GM23338 (cell line): Measurements from ENCODE around the gene ETNPPL. TPM values are rescaled to one million over a fixed set of nuclear protein-coding genes. Genes with fewer than 3 reads are reported as not detected.

Source experiments
- ATAC-seq: fragments of 200-7000 bp; cut with Tn5 transposase; 3 replicates; pipeline ENCODE4 v1.9.1; 2020
- DNase-seq: peaks from one replicate; pipeline ENCODE4 v3.0.0-alpha.2; 2015; ENCODE audit warnings: low spot score
- H2AFZ ChIP-seq: fragments of 200-600 bp; sonication (generic); 2 replicates; pipeline ENCODE4 v1.8.0; 2016; ENCODE audit warnings: antibody characterized with exemption, mild to moderate bottlenecking, moderate library complexity
- H3F3A ChIP-seq: fragments of 200-600 bp; sonication (generic); replicated peaks from 2 replicates; pipeline ENCODE4 v1.8.0; 2017; ENCODE audit warnings: antibody characterized with exemption, mixed run types, low read depth
- H3K27ac ChIP-seq: fragments of 200-600 bp; sonication (generic); 2 replicates; pipeline ENCODE4 v1.6.1; 2016; ENCODE audit warnings: low read depth
- H3K27me3 ChIP-seq: fragments of 200-600 bp; sonication (generic); 2 replicates; pipeline ENCODE4 v1.8.0; 2016; ENCODE audit warnings: mild to moderate bottlenecking, mixed run types, moderate library complexity; ENCODE audit not compliant: insufficient read depth
- H3K36me3 ChIP-seq: fragments of 200-600 bp; sonication (generic); 2 replicates; pipeline ENCODE4 v1.8.0; 2016; ENCODE audit warnings: mild to moderate bottlenecking; ENCODE audit not compliant: insufficient read depth
- H3K4me1 ChIP-seq: fragments of 200-600 bp; sonication (generic); 2 replicates; pipeline ENCODE4 v1.8.0; 2016; ENCODE audit warnings: mild to moderate bottlenecking, moderate library complexity; ENCODE audit not compliant: insufficient read depth
- H3K4me2 ChIP-seq: fragments of 200-600 bp; sonication (generic); 2 replicates; pipeline ENCODE4 v1.7.1; 2017; ENCODE audit warnings: mixed run types
- H3K4me3 ChIP-seq: fragments of 200-600 bp; sonication (generic); 2 replicates; pipeline ENCODE4 v1.6.1; 2016; ENCODE audit warnings: mixed run types
- H3K79me2 ChIP-seq: fragments of 200-600 bp; sonication (generic); replicated peaks from 2 replicates; pipeline ENCODE4 v1.8.0; 2017; ENCODE audit warnings: mild to moderate bottlenecking; ENCODE audit not compliant: insufficient read depth
- H3K9me2 ChIP-seq: fragments of 200-600 bp; sonication (generic); 2 replicates; pipeline ENCODE4 v1.8.0; 2017; ENCODE audit not compliant: insufficient read depth
- H4K20me1 ChIP-seq: fragments of 200-600 bp; sonication (generic); replicated peaks from 2 replicates; pipeline ENCODE4 v1.8.0; 2017; ENCODE audit warnings: mild to moderate bottlenecking; ENCODE audit not compliant: insufficient read depth
- H3K27ac Mint-ChIP-seq: 2 replicates; pipeline ENCODE4 v1.8.0; 2020; ENCODE audit warnings: inconsistent platforms, mild to moderate bottlenecking, moderate library complexity, mixed read lengths
- H3K27me3 Mint-ChIP-seq: 3 replicates; pipeline ENCODE4 v1.8.0; 2022; ENCODE audit warnings: low read depth, mild to moderate bottlenecking, moderate library complexity, mixed read lengths, inconsistent platforms; ENCODE audit not compliant: insufficient read depth, poor library complexity
- H3K36me3 Mint-ChIP-seq: 3 replicates; pipeline ENCODE4 v1.8.0; 2021; ENCODE audit warnings: low read depth, mild to moderate bottlenecking, inconsistent platforms, moderate library complexity, mixed read lengths
- H3K4me1 Mint-ChIP-seq: 3 replicates; pipeline ENCODE4 v1.8.0; 2020; ENCODE audit warnings: mild to moderate bottlenecking, inconsistent platforms, mixed read lengths
- H3K4me3 Mint-ChIP-seq: 3 replicates; pipeline ENCODE4 v1.8.0; 2021; ENCODE audit warnings: moderate library complexity, mild to moderate bottlenecking, inconsistent platforms, mixed read lengths
- H3K9me3 Mint-ChIP-seq: 3 replicates; pipeline ENCODE4 v1.8.0; 2020; ENCODE audit warnings: moderate library complexity, mild to moderate bottlenecking, inconsistent platforms, mixed read lengths
- CREB1 ChIP-seq: fragments of 250-450 bp; sonication (Bioruptor Pico); IDR thresholded peaks from 2 replicates; pipeline ENCODE4 v1.5.0; 2020; ENCODE audit warnings: low read depth, mild to moderate bottlenecking, moderate library complexity
- ETS1 ChIP-seq: IDR thresholded peaks from 2 replicates; pipeline ENCODE4 v1.6.1; 2016; ENCODE audit warnings: antibody characterized with exemption
- EZH2 ChIP-seq: fragments of 200-600 bp; sonication (generic); IDR thresholded peaks from one replicate; pipeline ENCODE4 v1.8.0; 2017; ENCODE audit warnings: antibody characterized with exemption, mild to moderate bottlenecking, low read depth; ENCODE audit not compliant: unreplicated experiment
- EZH2phosphoT487 ChIP-seq: fragments of 200-600 bp; sonication (generic); IDR thresholded peaks from one replicate; pipeline ENCODE4 v1.8.1; 2018; ENCODE audit warnings: antibody characterized with exemption; ENCODE audit not compliant: unreplicated experiment
- JUNB ChIP-seq: IDR thresholded peaks from one replicate; pipeline ENCODE4 v1.6.1; 2016; ENCODE audit warnings: antibody characterized with exemption; ENCODE audit not compliant: unreplicated experiment
- NANOG ChIP-seq: IDR thresholded peaks from 2 replicates; pipeline ENCODE4 v1.6.1; 2016; ENCODE audit warnings: antibody characterized with exemption, borderline replicate concordance
- POLR2AphosphoS5 ChIP-seq: IDR thresholded peaks from 2 replicates; pipeline ENCODE4 v1.6.1; 2016; ENCODE audit warnings: antibody characterized with exemption, low read depth
- REST ChIP-seq: IDR thresholded peaks from one replicate; pipeline ENCODE4 v1.6.1; 2018; ENCODE audit warnings: antibody characterized with exemption; ENCODE audit not compliant: unreplicated experiment
- STAT1 ChIP-seq: IDR thresholded peaks from one replicate; pipeline ENCODE4 v1.6.1; 2016; ENCODE audit warnings: antibody characterized with exemption; ENCODE audit not compliant: unreplicated experiment
- ZNF114 ChIP-seq: fragments of 250-450 bp; sonication (Bioruptor Pico); IDR thresholded peaks from 2 replicates; pipeline ENCODE4 v1.5.0; 2020; ENCODE audit warnings: mild to moderate bottlenecking, moderate library complexity
- ZNF331 ChIP-seq: fragments of 250-450 bp; sonication (Bioruptor Pico); IDR thresholded peaks from 2 replicates; pipeline ENCODE4 v1.5.0; 2020; ENCODE audit warnings: low read depth, mild to moderate bottlenecking, moderate library complexity
- polyA plus RNA-seq: library from polyadenylated mRNA; unstranded; fragments of >200 nt; fragmentation: Nextera tagmentation; extraction: Ambion mirVana; gene quantifications from 2 replicates; pipeline ENCODE4 v1.2.1, GENCODE V29; 2016
- total RNA-seq: library from RNA; depleted of rRNA; stranded (reverse); fragments of >200 nt; shearing (Covaris generic); gene quantifications from 2 replicates; pipeline ENCODE4 v1.2.3, GENCODE V29; 2014
- TF ChIP-seq, protein P1 (sequence below), 2 experiments: fragments of 200-600 bp in 1 of 2; sonication (generic) in 1 of 2; conservative IDR thresholded peaks; 2 replicates each; pipeline versions ENCODE4 v1.5.1 to v1.6.1; 2016 to 2017; ENCODE audit warnings: antibody characterized with exemption in 2 of 2, low read depth in 2 of 2, mild to moderate bottlenecking in 2 of 2, moderate library complexity in 1 of 2

Gene ETNPPL
- total and polyA plus RNA-seq, 2 experiments from 2014 or later, result 1.2 to 1.5 TPM

GRCh38 chr4:108788731-108789130 is 25.9 kb upstream of the ETNPPL start (continued):
- TF ChIP-seq REST (no peak), ETS1 (no peak), EZH2phosphoT487 (no peak), STAT1 (no peak), EZH2 (no peak), ZNF114 (CRISPR knock-in tag) (no peak), CREB1 (CRISPR knock-in tag) (no peak), ZNF331 (CRISPR knock-in tag) (no peak)
- TF ChIP-seq, protein P1, sequence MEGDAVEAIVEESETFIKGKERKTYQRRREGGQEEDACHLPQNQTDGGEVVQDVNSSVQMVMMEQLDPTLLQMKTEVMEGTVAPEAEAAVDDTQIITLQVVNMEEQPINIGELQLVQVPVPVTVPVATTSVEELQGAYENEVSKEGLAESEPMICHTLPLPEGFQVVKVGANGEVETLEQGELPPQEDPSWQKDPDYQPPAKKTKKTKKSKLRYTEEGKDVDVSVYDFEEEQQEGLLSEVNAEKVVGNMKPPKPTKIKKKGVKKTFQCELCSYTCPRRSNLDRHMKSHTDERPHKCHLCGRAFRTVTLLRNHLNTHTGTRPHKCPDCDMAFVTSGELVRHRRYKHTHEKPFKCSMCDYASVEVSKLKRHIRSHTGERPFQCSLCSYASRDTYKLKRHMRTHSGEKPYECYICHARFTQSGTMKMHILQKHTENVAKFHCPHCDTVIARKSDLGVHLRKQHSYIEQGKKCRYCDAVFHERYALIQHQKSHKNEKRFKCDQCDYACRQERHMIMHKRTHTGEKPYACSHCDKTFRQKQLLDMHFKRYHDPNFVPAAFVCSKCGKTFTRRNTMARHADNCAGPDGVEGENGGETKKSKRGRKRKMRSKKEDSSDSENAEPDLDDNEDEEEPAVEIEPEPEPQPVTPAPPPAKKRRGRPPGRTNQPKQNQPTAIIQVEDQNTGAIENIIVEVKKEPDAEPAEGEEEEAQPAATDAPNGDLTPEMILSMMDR (conservative IDR thresholded peaks at IDR 0.05; ENCODE audit: low read depth in 2 of 2), result no peak

DNA sequence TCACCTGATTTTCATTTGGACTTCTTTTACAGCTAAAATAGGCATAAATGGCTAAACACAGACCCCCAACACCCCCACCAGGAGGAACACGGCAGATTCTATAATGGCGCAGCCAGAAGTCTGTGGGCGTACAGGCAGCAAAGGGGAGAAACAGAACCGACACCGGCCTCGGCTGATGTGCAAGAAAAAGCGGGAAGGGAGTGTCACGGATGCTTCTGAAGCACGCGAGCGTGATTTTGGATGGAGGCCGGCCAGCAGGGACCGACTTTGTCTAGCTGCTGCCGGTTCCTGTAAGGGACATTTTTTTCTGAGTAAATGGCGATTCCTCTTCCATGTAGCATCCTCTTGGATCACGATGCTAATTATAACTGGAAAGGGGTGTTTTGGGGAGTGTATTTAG is 24.9 kb upstream of the ETNPPL start:
- Histone ChIP-seq H3K4me1 (no peaks in the 10 kb centered on the region), H3K27ac (no peak overlapping the region), H3K79me2 (no peaks in the 10 kb centered on the region), H3K27me3 (no peaks in the 10 kb centered on the region), H4K20me1 (no peaks in the 10 kb centered on the region), H3F3A (no peaks in the 10 kb centered on the region), H3K36me3 (no peaks in the 10 kb centered on the region), H3K4me2 (no peak overlapping the region), H3K4me3 (no peak overlapping the region), H3K9me2 (no peaks in the 10 kb centered on the region), H2AFZ (no peak overlapping the region)
- ATAC-seq (no peak), DNase-seq (no peak)
- Mint-ChIP-seq H3K36me3 (no peaks in the 10 kb centered on the region), H3K27me3 (peaks cover 4% of the 10 kb centered on the region), H3K27ac (no peak overlapping the region), H3K4me1 (peaks cover 9% of the 10 kb centered on the region; the same call in 1 of the 3 replicates), H3K9me3 (no peaks in the 10 kb centered on the region), H3K4me3 (no peak overlapping the region)
- TF ChIP-seq ETS1 (no peak), STAT1 (no peak), NANOG (no peak), EZH2 (no peak), JUNB (no peak), POLR2AphosphoS5 (no peak), ZNF114 (CRISPR knock-in tag) (no peak), CREB1 (CRISPR knock-in tag) (no peak), EZH2phosphoT487 (no peak), REST (no peak)
- TF ChIP-seq, protein P1 (conservative IDR thresholded peaks at IDR 0.05; ENCODE audit: low read depth in 2 of 2), result no peak
